ENCODE measurements around the gene RAPGEF2.

GRCh38 chr4:159252491-159252890 lies 149.6 kb downstream of the RAPGEF2 start:
- TF ChIP-seq CTCF (IDR thresholded peaks at IDR 0.05) (no peak), POLR2AphosphoS5 (IDR thresholded peaks at IDR 0.05; ENCODE audit: low read depth, low read length) (no peak), TCF7L2 (IDR thresholded peaks at IDR 0.05; ENCODE audit: low read depth, low read length) (no peak)
- TF ChIP-seq, protein P1, sequence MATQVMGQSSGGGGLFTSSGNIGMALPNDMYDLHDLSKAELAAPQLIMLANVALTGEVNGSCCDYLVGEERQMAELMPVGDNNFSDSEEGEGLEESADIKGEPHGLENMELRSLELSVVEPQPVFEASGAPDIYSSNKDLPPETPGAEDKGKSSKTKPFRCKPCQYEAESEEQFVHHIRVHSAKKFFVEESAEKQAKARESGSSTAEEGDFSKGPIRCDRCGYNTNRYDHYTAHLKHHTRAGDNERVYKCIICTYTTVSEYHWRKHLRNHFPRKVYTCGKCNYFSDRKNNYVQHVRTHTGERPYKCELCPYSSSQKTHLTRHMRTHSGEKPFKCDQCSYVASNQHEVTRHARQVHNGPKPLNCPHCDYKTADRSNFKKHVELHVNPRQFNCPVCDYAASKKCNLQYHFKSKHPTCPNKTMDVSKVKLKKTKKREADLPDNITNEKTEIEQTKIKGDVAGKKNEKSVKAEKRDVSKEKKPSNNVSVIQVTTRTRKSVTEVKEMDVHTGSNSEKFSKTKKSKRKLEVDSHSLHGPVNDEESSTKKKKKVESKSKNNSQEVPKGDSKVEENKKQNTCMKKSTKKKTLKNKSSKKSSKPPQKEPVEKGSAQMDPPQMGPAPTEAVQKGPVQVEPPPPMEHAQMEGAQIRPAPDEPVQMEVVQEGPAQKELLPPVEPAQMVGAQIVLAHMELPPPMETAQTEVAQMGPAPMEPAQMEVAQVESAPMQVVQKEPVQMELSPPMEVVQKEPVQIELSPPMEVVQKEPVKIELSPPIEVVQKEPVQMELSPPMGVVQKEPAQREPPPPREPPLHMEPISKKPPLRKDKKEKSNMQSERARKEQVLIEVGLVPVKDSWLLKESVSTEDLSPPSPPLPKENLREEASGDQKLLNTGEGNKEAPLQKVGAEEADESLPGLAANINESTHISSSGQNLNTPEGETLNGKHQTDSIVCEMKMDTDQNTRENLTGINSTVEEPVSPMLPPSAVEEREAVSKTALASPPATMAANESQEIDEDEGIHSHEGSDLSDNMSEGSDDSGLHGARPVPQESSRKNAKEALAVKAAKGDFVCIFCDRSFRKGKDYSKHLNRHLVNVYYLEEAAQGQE (IDR thresholded peaks at IDR 0.05; ENCODE audit: insufficient read depth in 1 of 2, low read depth in 2 of 2, low read length in 1 of 2) = no peak

Data from Panc1 (cell line).